UCSD-AML1 (cell line): Measurements from ENCODE around the gene CCDC85C.

Experiments
- DNase-seq: peaks from one replicate; lab custom pipeline; 2025; ENCODE audit not compliant: unreplicated experiment; lab: John Stamatoyannopoulos, UW

Gene CCDC85C

GRCh38 chr14:99630202-99630601 is 26.2 kb upstream of the CCDC85C start:
- no peak for DNase-seq

- DNase-seq = peak; percentile 73
Observed at GRCh38 chr14:99628887-99629618, 25.0 kb upstream of the CCDC85C start.

GRCh38 chr14:99627510-99628381 is 23.7 kb upstream of the CCDC85C start:
- DNase-seq = no peak

GRCh38 chr14:99627100-99627499 is 23.1 kb upstream of the CCDC85C start:
- DNase-seq = no peak

GRCh38 chr14:99626041-99626648 is 22.1 kb upstream of the CCDC85C start:
- DNase-seq = no peak

GRCh38 chr14:99625476-99625875 is 21.5 kb upstream of the CCDC85C start:
- DNase-seq = no peak

- no peak for DNase-seq
Observed at GRCh38 chr14:99624971-99625370, 21.0 kb upstream of the CCDC85C start.

- DNase-seq = no peak
Observed at GRCh38 chr14:99624024-99624423, 20.0 kb upstream of the CCDC85C start.

GRCh38 chr14:99621948-99622347 is 17.9 kb upstream of the CCDC85C start:
- DNase-seq = no peak

GRCh38 chr14:99619835-99620834 is 16.1 kb upstream of the CCDC85C start:
- DNase-seq = no peak

- no peak for DNase-seq
Observed at GRCh38 chr14:99616832-99617800, 13.1 kb upstream of the CCDC85C start.

GRCh38 chr14:99615497-99616157 is 11.6 kb upstream of the CCDC85C start:
- DNase-seq = no peak

- no peak for DNase-seq
Observed at GRCh38 chr14:99612738-99613330, 8.8 kb upstream of the CCDC85C start.

GRCh38 chr14:99612071-99612737 is 8.2 kb upstream of the CCDC85C start:
- no peak for DNase-seq

GRCh38 chr14:99611646-99612045 is 7.6 kb upstream of the CCDC85C start:
- no peak for DNase-seq

- peak; percentile 26 for DNase-seq
Observed at GRCh38 chr14:99609245-99610170, 5.5 kb upstream of the CCDC85C start.

- DNase-seq = no peak
Observed at GRCh38 chr14:99608591-99608990, 4.6 kb upstream of the CCDC85C start.
